Activated T-cell treated with anti-CD3 and anti-CD28 coated beads, Interleukin-2, amount 50 U/mL, for 48 hours (primary cell): ENCODE measurements around the gene ZDHHC11.
"Not testable (repeated sequence)": the region's sequence is repeated elsewhere in the genome, so short reads cannot be mapped to it uniquely, and the experiment has no call there.

ENCODE experiments used
- DNase-seq, 2 experiments: peaks; one replicate each; pipeline ENCODE4 v3.0.0-alpha.2; 2020

Gene ZDHHC11

DNA sequence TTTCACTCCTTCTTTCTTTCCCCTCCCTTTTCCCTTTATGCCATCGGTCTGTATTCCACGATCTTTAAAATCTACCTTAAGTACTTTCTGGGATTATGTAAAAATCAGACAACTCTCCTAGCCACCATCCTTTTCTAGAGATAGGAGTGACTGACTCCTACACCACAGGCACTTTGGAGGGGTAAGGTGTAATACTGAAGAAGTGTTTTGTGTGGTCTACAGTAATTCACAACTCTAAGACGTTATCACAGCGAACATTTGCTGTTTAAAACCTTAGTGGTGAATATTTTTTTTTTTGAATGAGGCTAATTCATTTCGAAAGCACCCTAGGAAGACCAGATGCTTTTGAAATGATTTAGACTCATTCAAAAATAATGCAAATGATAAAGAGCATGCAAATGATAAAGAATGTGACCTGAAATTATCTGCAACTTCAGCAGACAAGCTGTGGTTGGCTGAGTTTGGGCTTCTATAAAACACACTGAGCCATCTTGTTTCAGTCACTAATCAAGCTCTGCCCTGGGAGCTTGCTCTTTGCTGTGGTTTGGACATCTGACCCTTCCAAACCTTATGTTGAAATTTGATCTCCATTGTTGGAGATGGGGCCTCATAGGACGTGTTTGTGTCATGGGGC lies 52.2 kb downstream of the ZDHHC11 start:
- not testable (repeated sequence) for DNase-seq

GRCh38 chr5:797986-798385 lies 52.8 kb downstream of the ZDHHC11 start:
- DNase-seq, result not testable (repeated sequence)

DNA sequence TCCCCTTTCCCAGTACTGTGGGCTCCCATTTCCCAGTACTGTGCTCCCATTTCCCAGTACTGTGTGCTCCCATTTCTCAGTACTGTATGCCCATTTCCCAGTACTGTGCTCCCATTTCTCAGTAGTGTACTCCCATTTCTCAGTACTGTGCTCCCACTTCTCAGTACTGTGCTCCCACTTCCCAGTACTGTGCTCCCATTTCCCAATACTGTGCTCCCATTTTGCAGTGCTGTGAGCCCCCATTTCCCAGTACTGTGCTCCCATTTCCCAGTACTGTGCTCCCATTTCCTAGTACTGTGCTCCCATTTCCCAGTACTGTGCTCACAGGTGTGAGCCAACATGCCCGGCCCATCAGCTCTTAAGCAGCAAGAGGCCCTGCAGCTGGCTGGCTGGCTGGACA lies 54.9 kb downstream of the ZDHHC11 start:
- not testable (repeated sequence) for DNase-seq

- not testable (repeated sequence) for DNase-seq
Observed at GRCh38 chr5:794948-795347, 55.8 kb downstream of the ZDHHC11 start.

- not testable (repeated sequence) for DNase-seq
Observed at GRCh38 chr5:788703-789102, 62.1 kb downstream of the ZDHHC11 start.

- DNase-seq, result not testable (repeated sequence)
Observed at GRCh38 chr5:787857-788233, 62.9 kb downstream of the ZDHHC11 start.

- not testable (repeated sequence) for DNase-seq
Observed at GRCh38 chr5:787224-787856, 63.4 kb downstream of the ZDHHC11 start.

DNA sequence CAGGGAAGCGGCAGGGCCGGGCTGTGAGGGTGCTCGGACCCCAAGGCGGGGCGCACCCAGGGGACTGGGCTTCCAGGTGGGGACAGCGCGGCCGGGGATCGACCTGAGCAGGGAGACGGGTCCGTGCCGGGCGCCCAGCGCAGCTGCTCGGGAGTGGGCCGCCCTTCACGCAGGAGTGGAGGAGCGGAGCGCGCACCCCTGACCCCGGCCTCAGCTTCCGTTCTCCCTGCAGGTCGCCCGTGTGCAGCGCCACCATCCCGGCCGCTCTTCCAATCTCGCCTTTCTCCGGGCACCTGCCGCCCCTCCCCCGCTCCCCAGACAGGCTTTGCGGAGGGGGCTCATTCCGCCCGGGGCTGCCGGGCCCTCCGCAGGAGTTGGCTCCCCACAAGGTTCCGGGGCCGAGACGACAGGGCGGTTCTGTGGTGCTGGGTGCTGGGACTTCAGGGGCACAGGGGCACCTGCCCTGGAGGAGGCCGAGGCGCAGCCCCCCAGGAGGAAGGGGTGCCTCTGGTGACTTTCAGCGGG lies 65.5 kb downstream of the ZDHHC11 start:
- DNase-seq, result not testable (repeated sequence)

- peak; percentile 94 for DNase-seq
Observed at GRCh38 chr5:784428-785177, 66.2 kb downstream of the ZDHHC11 start, which contains the start of gene ZDHHC11B. Gene ZDHHC11B, minus strand, starts transcription at chr5:784729. Its CDS starts 17,810 bp downstream, at chr5:766919.

- peak; percentile 59 to 62 for DNase-seq
Observed at GRCh38 chr5:783881-784427, 66.8 kb downstream of the ZDHHC11 start.

GRCh38 chr5:783049-783802 lies 67.6 kb downstream of the ZDHHC11 start:
- DNase-seq, result peak; percentile 55 to 63

DNA sequence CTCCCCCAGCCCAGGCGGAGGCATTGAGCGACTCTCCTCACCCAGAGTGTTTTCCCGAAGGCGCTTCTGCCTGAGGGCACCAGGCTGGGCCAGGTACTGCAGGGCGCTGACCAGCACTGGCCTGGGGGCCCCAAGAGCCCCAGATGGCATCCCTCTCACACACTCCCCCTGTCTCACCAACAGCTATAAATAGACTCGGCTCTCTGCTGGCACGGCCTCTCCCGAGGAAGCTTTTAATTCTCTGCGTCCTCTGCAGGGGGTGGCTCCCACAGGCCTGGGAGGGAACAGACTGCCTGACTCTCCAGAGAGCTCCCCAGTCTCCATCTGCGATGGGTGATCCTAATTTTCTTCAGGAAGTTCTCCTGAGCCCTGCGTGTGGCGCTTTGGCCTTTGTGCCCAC lies 68.4 kb downstream of the ZDHHC11 start:
- DNase-seq, result not testable (repeated sequence)

GRCh38 chr5:780571-780970 lies 70.2 kb downstream of the ZDHHC11 start:
- not testable (repeated sequence) for DNase-seq

GRCh38 chr5:778967-779366 lies 71.8 kb downstream of the ZDHHC11 start:
- DNase-seq, result not testable (repeated sequence)

DNA sequence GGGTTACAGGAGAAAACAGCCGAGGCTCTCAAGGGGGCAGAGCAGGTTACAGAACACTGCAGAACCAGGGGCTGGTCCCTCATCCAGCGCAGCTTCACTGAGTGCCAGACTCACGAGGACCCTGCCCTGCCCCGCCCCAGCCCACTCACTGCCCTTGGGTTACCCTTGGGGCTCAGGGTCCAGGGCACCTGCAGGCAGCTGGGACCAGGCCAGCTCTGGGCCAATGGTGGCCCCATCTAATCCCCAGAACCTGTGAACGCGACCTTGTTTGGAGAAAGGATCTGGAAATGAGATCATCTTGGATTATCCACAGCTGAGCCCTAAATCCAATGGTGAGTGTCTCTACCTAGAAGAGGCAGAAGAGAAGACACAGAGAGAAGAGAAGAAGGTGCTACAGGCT lies 72.4 kb downstream of the ZDHHC11 start:
- not testable (repeated sequence) for DNase-seq

DNA sequence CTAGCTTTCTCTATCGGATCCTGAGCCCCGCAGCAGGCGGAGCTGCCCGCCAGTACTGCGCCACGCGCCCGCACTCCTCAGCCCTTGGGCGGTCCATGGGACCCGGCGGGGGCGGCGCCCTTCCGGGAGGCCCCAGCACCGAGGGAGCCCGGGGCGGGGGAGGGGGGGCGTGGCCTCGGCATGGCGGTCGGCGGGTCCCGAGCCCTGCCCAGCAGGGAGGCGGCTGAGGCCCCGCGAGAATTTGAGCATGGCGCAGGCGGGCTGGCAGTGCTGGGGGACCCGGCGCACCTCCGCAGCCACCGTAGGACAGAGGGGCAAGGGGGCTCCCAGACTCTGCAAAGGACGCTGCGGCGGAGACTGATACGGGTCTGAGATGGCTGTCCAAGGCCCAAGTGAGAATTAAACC lies 73.0 kb downstream of the ZDHHC11 start:
- DNase-seq, result no peak

- DNase-seq, result peak in 1 of 2 experiments; percentile 11
Observed at GRCh38 chr5:776862-777711, 73.7 kb downstream of the ZDHHC11 start.

DNA sequence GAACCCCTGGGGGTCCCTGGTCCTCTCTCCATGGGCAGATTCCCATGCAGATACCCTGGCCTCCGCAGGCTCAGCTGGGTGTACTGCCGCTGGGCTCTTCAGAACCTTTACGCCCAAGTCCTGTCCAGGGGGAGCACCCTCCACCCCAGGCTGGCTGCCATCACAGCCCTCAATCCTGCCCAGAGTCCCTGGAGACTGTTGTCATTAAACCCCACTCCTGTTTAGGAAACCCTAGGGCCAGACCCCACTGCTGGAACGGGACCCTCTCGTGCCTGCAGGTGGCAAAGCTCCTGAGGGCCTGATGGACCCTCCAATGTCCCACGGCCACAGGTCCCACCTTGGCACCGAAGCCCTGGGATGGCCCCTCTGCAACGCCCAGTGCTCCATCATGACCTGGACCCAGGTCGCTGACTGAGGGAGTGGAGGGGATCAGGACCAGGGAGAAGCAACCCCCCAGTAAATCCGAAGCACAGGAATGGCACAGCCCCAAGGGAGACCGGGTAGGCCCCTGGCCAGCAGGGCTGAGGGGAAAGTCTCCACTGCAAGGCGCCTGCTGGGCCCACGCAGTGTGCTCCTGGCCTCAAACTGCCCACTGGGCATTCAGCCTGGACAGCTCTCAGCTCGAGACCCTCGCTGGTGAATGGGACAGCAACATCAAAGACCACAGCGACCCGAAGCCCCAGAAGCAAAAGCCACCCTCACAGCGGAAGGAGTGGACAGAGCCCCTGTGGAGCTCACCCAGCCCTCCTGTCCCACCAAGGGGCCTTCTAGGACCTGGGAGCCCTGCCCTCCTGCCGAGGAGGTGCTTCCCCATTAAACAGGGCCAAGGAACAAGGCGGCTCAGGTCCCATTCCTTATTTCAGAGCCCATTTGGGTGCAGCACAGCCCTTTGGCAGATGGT lies 74.6 kb downstream of the ZDHHC11 start:
- peak in 1 of 2 experiments; percentile 20 for DNase-seq

DNA sequence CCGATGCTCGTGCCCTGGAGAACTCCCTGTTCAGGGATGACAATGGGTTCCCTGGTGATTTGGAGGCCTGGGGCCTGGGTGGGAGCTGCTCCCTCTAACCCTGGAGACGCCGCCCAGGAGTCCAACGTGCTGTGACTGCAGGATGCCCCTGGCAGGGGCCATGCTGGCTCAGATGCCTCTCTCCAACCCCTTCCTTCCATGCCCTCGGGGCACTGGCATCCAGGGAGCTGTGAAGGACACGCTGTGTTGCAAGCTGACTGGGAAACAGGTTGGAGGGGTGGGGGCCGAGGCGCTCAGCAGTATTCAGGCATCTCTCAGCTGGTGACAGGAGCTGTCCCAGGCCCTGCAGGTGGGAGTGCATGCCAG lies 75.2 kb downstream of the ZDHHC11 start:
- DNase-seq, result peak in 1 of 2 experiments; percentile 16

DNA sequence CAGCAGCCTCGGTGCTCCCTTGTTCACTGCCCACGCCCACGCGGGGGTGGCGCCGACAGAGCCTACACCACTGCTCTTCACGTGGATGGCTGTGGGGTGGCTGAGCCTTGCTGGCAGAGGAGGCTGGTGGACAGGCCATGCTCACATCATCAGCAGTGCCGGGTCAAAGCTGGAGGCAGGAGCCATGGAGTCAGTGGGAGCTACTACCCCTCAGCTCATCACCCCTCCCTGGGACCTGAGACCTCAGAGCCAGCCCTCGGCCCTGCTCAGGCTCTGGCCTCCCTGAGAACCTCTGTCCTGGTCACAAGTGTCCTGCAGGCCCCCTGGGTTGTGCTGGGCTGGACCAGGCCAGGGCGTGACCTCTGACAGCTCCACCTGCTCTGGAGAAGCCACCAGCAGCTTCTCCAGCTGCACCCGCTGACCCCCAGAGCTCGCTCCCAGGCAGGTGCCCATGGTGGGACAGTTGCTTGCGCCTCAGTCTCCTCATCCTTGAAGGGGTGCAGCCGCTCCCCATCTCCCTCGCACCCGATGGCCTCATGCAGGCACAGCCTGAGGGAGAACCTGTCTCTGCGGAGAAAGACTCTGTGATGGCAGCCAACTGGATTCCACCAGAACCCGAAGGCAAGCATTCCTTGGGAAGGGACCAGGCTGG lies 75.8 kb downstream of the ZDHHC11 start:
- peak in 1 of 2 experiments; percentile 20 for DNase-seq
